ENCODE results near the gene IQSEC3. TPM values are rescaled to one million over a fixed set of nuclear protein-coding genes. Genes with fewer than 3 reads are reported as not detected.
"Not testable (repeated sequence)": the region's sequence is repeated elsewhere in the genome, so short reads cannot be mapped to it uniquely, and the experiment has no call there.

Gene IQSEC3
- total RNA-seq, 1 donor from 2014 or later = 4.2 TPM

DNA sequence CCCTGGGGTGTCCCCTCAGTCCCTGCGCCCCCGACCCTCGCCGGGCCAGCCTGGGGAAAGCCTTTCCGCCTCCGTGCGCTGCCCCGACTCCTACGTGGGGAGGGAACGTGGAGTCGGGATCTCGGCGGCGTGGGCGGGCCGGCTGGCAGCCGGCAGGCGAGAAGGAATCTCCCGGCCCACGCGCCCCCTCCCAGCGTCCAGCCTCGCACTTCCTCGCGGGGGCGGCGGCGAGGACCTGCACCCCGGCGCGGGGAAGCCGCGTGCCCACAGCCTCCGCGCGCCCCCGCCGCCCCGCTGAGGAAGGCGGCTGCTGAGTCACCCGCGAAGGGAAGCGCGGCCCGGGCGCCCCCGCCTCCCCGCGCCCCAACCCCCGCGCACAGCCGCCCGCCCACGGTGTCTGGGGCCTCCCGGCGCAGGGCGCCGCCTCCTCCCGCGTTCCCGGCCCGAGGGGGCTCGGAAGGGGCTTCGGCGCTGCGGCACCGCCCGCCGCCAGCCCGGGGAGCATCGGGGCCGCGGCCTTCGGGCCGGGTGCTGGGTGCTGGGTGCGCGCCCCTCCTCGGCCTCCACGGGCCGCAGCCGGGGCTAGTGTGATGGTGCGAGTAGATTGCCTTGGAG is 11.3 kb downstream of the IQSEC3 start:
- not testable (repeated sequence) for H3K9me3 Mint-ChIP-seq; H3K4me3 Mint-ChIP-seq; H3K4me1 Mint-ChIP-seq (ENCODE audit: unreplicated experiment); H3K36me3 Mint-ChIP-seq; DNase-seq (ENCODE audit: extremely low spot score, unreplicated experiment); H3K27ac Mint-ChIP-seq
- H3K27me3 Mint-ChIP-seq = peaks cover 87% of the 10 kb centered on the region

DNA sequence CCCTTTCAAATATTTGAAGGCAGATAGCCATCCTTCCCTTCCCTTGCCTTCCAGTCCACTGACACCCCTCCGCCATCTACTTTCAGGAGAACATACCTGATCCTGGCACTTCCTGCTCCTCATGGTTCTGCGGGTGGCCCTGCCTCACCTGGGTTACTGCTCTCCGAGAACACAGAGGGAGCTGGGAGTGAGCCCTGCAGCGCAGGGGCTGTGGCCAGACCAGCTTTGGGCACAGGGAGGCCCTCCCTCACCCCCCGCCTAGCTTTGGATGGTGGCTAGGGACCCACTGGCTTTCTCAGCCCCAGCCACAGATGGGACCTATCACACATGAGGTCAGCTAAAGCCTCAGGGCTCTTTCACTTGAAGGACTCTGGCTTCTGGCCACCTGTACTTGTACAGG is 12.4 kb downstream of the IQSEC3 start:
- Mint-ChIP-seq H3K4me1 (ENCODE audit: unreplicated experiment) (no peaks in the 10 kb centered on the region), H3K4me3 (peak overlapping the region; percentile 31), H3K27me3 (peaks cover 88% of the 10 kb centered on the region), H3K9me3 (no peaks in the 10 kb centered on the region), H3K27ac (no peak overlapping the region), H3K36me3 (no peaks in the 10 kb centered on the region)
- TF ChIP-seq, protein P1, sequence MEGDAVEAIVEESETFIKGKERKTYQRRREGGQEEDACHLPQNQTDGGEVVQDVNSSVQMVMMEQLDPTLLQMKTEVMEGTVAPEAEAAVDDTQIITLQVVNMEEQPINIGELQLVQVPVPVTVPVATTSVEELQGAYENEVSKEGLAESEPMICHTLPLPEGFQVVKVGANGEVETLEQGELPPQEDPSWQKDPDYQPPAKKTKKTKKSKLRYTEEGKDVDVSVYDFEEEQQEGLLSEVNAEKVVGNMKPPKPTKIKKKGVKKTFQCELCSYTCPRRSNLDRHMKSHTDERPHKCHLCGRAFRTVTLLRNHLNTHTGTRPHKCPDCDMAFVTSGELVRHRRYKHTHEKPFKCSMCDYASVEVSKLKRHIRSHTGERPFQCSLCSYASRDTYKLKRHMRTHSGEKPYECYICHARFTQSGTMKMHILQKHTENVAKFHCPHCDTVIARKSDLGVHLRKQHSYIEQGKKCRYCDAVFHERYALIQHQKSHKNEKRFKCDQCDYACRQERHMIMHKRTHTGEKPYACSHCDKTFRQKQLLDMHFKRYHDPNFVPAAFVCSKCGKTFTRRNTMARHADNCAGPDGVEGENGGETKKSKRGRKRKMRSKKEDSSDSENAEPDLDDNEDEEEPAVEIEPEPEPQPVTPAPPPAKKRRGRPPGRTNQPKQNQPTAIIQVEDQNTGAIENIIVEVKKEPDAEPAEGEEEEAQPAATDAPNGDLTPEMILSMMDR (conservative IDR thresholded peaks at IDR 0.05) = no peak
- DNase-seq (ENCODE audit: extremely low spot score, unreplicated experiment) = no peak

DNA sequence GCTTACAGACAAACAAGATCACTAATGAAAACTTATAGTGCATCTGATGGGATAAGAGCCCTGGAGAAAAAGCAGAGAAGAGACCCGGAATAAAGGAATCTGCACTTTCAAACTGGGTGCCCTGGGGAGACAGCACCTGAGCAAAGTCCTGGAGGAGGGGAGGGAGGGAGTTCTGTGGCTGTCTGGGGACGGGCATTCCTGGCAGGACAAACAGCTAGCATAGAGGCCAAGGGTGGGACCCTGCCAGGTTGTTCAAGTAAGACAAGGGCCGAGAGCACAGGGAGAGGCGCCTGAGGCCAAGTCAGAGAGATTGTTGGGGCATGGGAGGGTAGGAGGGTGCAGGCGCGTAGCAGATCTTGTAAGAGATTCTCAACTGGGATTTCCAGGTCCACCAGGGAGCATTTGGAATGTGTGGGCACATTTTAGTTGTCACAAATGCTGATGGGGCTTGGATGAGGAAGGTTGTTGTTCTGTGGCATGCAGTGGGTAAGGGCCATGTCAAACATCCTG is 14.2 kb downstream of the IQSEC3 start:
- Mint-ChIP-seq H3K36me3 (no peaks in the 10 kb centered on the region), H3K4me3 (no peak overlapping the region), H3K27ac (no peak overlapping the region), H3K9me3 (no peaks in the 10 kb centered on the region), H3K27me3 (peaks cover 83% of the 10 kb centered on the region), H3K4me1 (ENCODE audit: unreplicated experiment) (no peaks in the 10 kb centered on the region)
- TF ChIP-seq, protein P1 (conservative IDR thresholded peaks at IDR 0.05) = no peak
- DNase-seq (ENCODE audit: extremely low spot score, unreplicated experiment) = no peak

DNA sequence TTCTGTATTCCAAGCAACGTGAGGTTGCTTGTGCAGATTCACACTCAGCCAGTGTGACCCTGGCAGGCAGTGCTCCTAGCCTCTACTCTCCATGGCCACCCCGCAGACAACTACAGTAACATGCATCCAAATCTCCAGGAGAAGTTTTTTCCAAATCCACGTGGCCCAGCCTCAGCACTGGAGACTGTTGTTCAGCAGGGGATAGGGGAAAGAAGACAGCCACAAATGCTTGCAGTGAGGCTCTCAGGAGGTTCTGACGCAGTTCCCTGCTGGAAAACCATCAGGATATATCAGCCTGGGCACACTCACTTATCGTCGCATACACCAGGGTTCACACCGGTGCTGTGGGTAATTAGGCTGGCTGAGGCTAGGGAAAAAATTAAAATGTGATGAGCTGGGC is 16.2 kb downstream of the IQSEC3 start:
- Mint-ChIP-seq H3K4me3 (no peak overlapping the region), H3K27ac (no peak overlapping the region), H3K9me3 (no peaks in the 10 kb centered on the region), H3K36me3 (no peaks in the 10 kb centered on the region), H3K27me3 (peaks cover 82% of the 10 kb centered on the region), H3K4me1 (ENCODE audit: unreplicated experiment) (no peaks in the 10 kb centered on the region)
- DNase-seq (ENCODE audit: extremely low spot score, unreplicated experiment) = no peak
- TF ChIP-seq, protein P1 (conservative IDR thresholded peaks at IDR 0.05) = no peak

DNA sequence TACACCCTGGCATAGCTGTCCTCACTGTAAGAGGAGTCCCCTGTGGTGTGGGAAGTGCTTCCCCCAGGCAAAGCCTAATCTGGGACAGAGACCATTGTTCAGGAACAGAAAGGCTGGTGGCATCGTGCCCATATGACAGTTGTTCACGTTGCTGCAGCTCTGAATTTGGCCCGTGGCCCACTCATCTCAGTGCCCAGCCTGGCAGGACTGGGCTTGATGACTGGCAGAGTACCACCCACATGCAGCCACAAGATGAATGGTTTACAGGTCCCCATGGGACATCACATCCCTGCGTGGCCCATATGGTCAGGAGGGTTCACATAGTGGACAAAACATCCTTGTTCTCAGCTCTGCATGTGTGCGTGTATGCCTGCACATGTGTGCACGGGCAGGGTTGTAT is 17.5 kb downstream of the IQSEC3 start:
- H3K27ac Mint-ChIP-seq = no peak overlapping the region
- no peaks in the 10 kb centered on the region for H3K9me3 Mint-ChIP-seq
- peaks cover 82% of the 10 kb centered on the region for H3K27me3 Mint-ChIP-seq
- no peak for DNase-seq (ENCODE audit: extremely low spot score, unreplicated experiment)
- no peak overlapping the region for H3K4me3 Mint-ChIP-seq
- no peaks in the 10 kb centered on the region for H3K36me3 Mint-ChIP-seq
- H3K4me1 Mint-ChIP-seq (ENCODE audit: unreplicated experiment) = no peaks in the 10 kb centered on the region
- TF ChIP-seq, protein P1 (conservative IDR thresholded peaks at IDR 0.05) = no peak

DNA sequence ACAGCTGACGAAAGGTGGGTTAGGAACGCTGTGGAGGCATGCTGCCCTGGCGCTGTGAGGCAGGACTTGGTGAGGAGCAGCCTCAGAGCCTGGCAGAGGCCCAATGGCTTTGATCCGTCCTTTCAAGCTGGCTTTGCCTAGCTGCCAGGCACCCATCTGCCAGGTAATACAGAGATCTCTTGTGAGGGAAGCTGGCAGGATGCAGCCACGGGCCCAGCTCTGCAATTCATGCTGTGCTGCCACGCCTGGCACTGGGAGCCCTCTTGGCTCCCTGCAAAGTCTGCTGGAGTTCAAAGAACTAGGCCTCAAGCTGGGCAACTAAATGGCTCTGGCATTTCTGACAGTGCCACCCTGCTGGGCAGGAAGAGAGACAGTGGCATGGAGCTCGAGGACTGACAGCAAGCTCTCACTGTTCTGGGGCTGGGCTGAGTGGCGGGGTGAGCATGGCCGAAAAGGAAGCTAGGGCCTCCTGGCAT is 18.7 kb downstream of the IQSEC3 start:
- peaks cover 5% of the 10 kb centered on the region for H3K36me3 Mint-ChIP-seq
- H3K27ac Mint-ChIP-seq = no peak overlapping the region
- DNase-seq (ENCODE audit: extremely low spot score, unreplicated experiment) = no peak
- peaks cover 78% of the 10 kb centered on the region for H3K27me3 Mint-ChIP-seq
- peaks cover 6% of the 10 kb centered on the region for H3K9me3 Mint-ChIP-seq
- H3K4me1 Mint-ChIP-seq (ENCODE audit: unreplicated experiment) = no peaks in the 10 kb centered on the region
- no peak overlapping the region for H3K4me3 Mint-ChIP-seq
- TF ChIP-seq, protein P1 (conservative IDR thresholded peaks at IDR 0.05) = no peak
